Activated CD4-positive, alpha-beta T cell treated with anti-CD3 and anti-CD28 coated beads, Interleukin-2, amount 50 U/mL, for 24 hours (primary cell): ENCODE results near the gene LHX5.

ENCODE experiments used
- DNase-seq, 2 donors: peaks; one replicate each; pipeline ENCODE4 v3.0.0-alpha.2; 2020; ENCODE audit warnings: low read depth in 1 of 2, low spot score in 1 of 2

LHX5 gene

GRCh38 chr12:113478351-113479011 is 6.8 kb upstream of the LHX5 start:
- no peak for DNase-seq

GRCh38 chr12:113477842-113478215 is 6.2 kb upstream of the LHX5 start:
- DNase-seq: no peak

GRCh38 chr12:113477171-113477841 is 5.6 kb upstream of the LHX5 start:
- DNase-seq: no peak

GRCh38 chr12:113476176-113476986 is 4.7 kb upstream of the LHX5 start:
- no peak for DNase-seq

GRCh38 chr12:113475451-113476175 is 3.9 kb upstream of the LHX5 start:
- DNase-seq: no peak

- DNase-seq: no peak
Measured at GRCh38 chr12:113474635-113475436, 3.2 kb upstream of the LHX5 start.

GRCh38 chr12:113473942-113474341 is 2.3 kb upstream of the LHX5 start:
- DNase-seq: no peak

- DNase-seq: no peak
Measured at GRCh38 chr12:113473400-113473799, 1.7 kb upstream of the LHX5 start.

GRCh38 chr12:113472191-113473121 is 785 bp upstream of the LHX5 start:
- no peak for DNase-seq

- no peak for DNase-seq
Measured at GRCh38 chr12:113470871-113471618, 626 bp downstream of the LHX5 start.

- DNase-seq: no peak
Measured at GRCh38 chr12:113469949-113470743, 1.5 kb downstream of the LHX5 start.

GRCh38 chr12:113469224-113469948 is 2.3 kb downstream of the LHX5 start:
- no peak for DNase-seq

- DNase-seq: no peak
Measured at GRCh38 chr12:113468365-113469223, 3.1 kb downstream of the LHX5 start.

GRCh38 chr12:113467502-113468364 is 3.9 kb downstream of the LHX5 start:
- DNase-seq: no peak

- DNase-seq: no peak
Measured at GRCh38 chr12:113467142-113467501, 4.5 kb downstream of the LHX5 start.
